IPS DF 6.9 (cell line): Measurements from ENCODE around the gene CDON.
"Not testable (repeated sequence)": the region's sequence is repeated elsewhere in the genome, so short reads cannot be mapped to it uniquely, and the experiment has no call there.

ENCODE experiments used
- DNase-seq: peaks from one replicate; pipeline ENCODE4 v3.0.0-alpha.2; 2013; ENCODE audit warnings: low read depth, low spot score
- H3K27ac ChIP-seq: one replicate; pipeline ENCODE4 v1.5.1; 2013; ENCODE audit warnings: low read length, control low read depth
- H3K27me3 ChIP-seq: 2 replicates; pipeline ENCODE4 v1.6.1; 2013; ENCODE audit warnings: mild to moderate bottlenecking, low read length; ENCODE audit not compliant: control insufficient read depth, insufficient read depth
- H3K36me3 ChIP-seq: 2 replicates; pipeline ENCODE4 v1.6.1; 2013; ENCODE audit warnings: low read length; ENCODE audit not compliant: control insufficient read depth, insufficient read depth
- H3K4me1 ChIP-seq: 2 replicates; pipeline ENCODE4 v1.6.1; 2013; ENCODE audit warnings: low read length; ENCODE audit not compliant: control insufficient read depth, insufficient read depth
- H3K4me3 ChIP-seq: 2 replicates; pipeline ENCODE4 v1.5.1; 2013; ENCODE audit warnings: mild to moderate bottlenecking, low read length
- H3K9me3 ChIP-seq: 2 replicates; pipeline ENCODE4 v1.6.1; 2013; ENCODE audit warnings: low read length, inconsistent platforms; ENCODE audit not compliant: control insufficient read depth, insufficient read depth
- WGBS: extraction: QIAGEN DNeasy Blood & Tissue Kit; methylation state at CpG from one replicate; pipeline ENCODE4 v1.1.7; 2013; ENCODE audit warnings: mixed read lengths, missing lambda C conversion rate; ENCODE audit not compliant: insufficient read length, insufficient coverage; 5-methylcytosine and 5-hydroxymethylcytosine counted together

Gene CDON

GRCh38 chr11:126039485-126040271, 23.0 kb downstream of the CDON start:
- Histone ChIP-seq H3K27me3 (no peaks in the 10 kb centered on the region), H3K9me3 (no peaks in the 10 kb centered on the region), H3K36me3 (no peaks in the 10 kb centered on the region), H3K27ac (no peak overlapping the region), H3K4me1 (no peaks in the 10 kb centered on the region), H3K4me3 (no peak overlapping the region)
- no CpG with 5 or more reads among the region's 9 CpGs for WGBS
- no peak for DNase-seq

- Histone ChIP-seq H3K4me3 (no peak overlapping the region), H3K9me3 (no peaks in the 10 kb centered on the region), H3K4me1 (no peaks in the 10 kb centered on the region), H3K27ac (no peak overlapping the region), H3K36me3 (no peaks in the 10 kb centered on the region), H3K27me3 (no peaks in the 10 kb centered on the region)
- WGBS = no CpG with 5 or more reads among the region's 5 CpGs
- DNase-seq = no peak
Measured at GRCh38 chr11:126035718-126036117, 26.9 kb downstream of the CDON start.

GRCh38 chr11:126034933-126035425, 27.7 kb downstream of the CDON start:
- no peaks in the 10 kb centered on the region for H3K36me3 ChIP-seq
- no peaks in the 10 kb centered on the region for H3K27me3 ChIP-seq
- H3K4me3 ChIP-seq = no peak overlapping the region
- DNase-seq = no peak
- no peak overlapping the region for H3K27ac ChIP-seq
- no peaks in the 10 kb centered on the region for H3K9me3 ChIP-seq
- no peaks in the 10 kb centered on the region for H3K4me1 ChIP-seq
- no CpG with 5 or more reads among the region's 5 CpGs for WGBS

- H3K36me3 ChIP-seq = no peaks in the 10 kb centered on the region
- no peak for DNase-seq
- H3K4me1 ChIP-seq = no peaks in the 10 kb centered on the region
- no peak overlapping the region for H3K4me3 ChIP-seq
- H3K27ac ChIP-seq = no peak overlapping the region
- H3K27me3 ChIP-seq = no peaks in the 10 kb centered on the region
- no CpG with 5 or more reads among the region's 10 CpGs for WGBS
- H3K9me3 ChIP-seq = no peaks in the 10 kb centered on the region
Measured at GRCh38 chr11:126034039-126034932, 28.4 kb downstream of the CDON start.

GRCh38 chr11:126032375-126032774, 30.3 kb downstream of the CDON start:
- no CpG with 5 or more reads among the region's 7 CpGs for WGBS
- Histone ChIP-seq H3K4me1 (no peaks in the 10 kb centered on the region), H3K27ac (no peak overlapping the region), H3K27me3 (no peaks in the 10 kb centered on the region), H3K36me3 (no peaks in the 10 kb centered on the region), H3K4me3 (no peak overlapping the region), H3K9me3 (no peaks in the 10 kb centered on the region)
- no peak for DNase-seq

- no peaks in the 10 kb centered on the region for H3K4me1 ChIP-seq
- WGBS = no CpG with 5 or more reads among the region's 2 CpGs
- no peak for DNase-seq
Measured at GRCh38 chr11:126029805-126030204, 32.9 kb downstream of the CDON start.

GRCh38 chr11:126029237-126029636, 33.4 kb downstream of the CDON start:
- Histone ChIP-seq H3K36me3 (no peaks in the 10 kb centered on the region), H3K27ac (no peak overlapping the region), H3K4me1 (no peaks in the 10 kb centered on the region), H3K27me3 (no peaks in the 10 kb centered on the region), H3K4me3 (no peak overlapping the region), H3K9me3 (no peaks in the 10 kb centered on the region)
- no CpG with 5 or more reads among the region's 4 CpGs for WGBS
- DNase-seq = no peak

More at GRCh38 chr11:126029805-126030204, 32.9 kb downstream of the CDON start:
- no peaks in the 10 kb centered on the region for H3K27me3 ChIP-seq
- no peaks in the 10 kb centered on the region for H3K36me3 ChIP-seq
- no peak overlapping the region for H3K4me3 ChIP-seq
- H3K27ac ChIP-seq = no peak overlapping the region
- no peaks in the 10 kb centered on the region for H3K9me3 ChIP-seq

GRCh38 chr11:126028534-126028933, 34.1 kb downstream of the CDON start:
- no CpG with 5 or more reads among the region's 3 CpGs for WGBS
- H3K27me3 ChIP-seq, H3K4me3 ChIP-seq, H3K36me3 ChIP-seq, H3K4me1 ChIP-seq, H3K9me3 ChIP-seq, DNase-seq, H3K27ac ChIP-seq: not testable (repeated sequence)

GRCh38 chr11:126026579-126026978, 36.1 kb downstream of the CDON start:
- no peaks in the 10 kb centered on the region for H3K36me3 ChIP-seq
- no peak overlapping the region for H3K4me3 ChIP-seq
- H3K27me3 ChIP-seq = no peaks in the 10 kb centered on the region
- H3K27ac ChIP-seq = no peak overlapping the region
- no peaks in the 10 kb centered on the region for H3K9me3 ChIP-seq
- DNase-seq = no peak
- WGBS = no CpG with 5 or more reads among the region's 2 CpGs
- no peaks in the 10 kb centered on the region for H3K4me1 ChIP-seq

- no peaks in the 10 kb centered on the region for H3K27me3 ChIP-seq
- no peak overlapping the region for H3K4me3 ChIP-seq
- H3K36me3 ChIP-seq = no peaks in the 10 kb centered on the region
- H3K27ac ChIP-seq = no peak overlapping the region
- no CpG with 5 or more reads among the region's 1 CpG for WGBS
- no peak for DNase-seq
- no peaks in the 10 kb centered on the region for H3K9me3 ChIP-seq
- no peaks in the 10 kb centered on the region for H3K4me1 ChIP-seq
Measured at GRCh38 chr11:126025822-126026221, 36.8 kb downstream of the CDON start.
